ENCODE data around the gene TMEM254.

Gene TMEM254

DNA sequence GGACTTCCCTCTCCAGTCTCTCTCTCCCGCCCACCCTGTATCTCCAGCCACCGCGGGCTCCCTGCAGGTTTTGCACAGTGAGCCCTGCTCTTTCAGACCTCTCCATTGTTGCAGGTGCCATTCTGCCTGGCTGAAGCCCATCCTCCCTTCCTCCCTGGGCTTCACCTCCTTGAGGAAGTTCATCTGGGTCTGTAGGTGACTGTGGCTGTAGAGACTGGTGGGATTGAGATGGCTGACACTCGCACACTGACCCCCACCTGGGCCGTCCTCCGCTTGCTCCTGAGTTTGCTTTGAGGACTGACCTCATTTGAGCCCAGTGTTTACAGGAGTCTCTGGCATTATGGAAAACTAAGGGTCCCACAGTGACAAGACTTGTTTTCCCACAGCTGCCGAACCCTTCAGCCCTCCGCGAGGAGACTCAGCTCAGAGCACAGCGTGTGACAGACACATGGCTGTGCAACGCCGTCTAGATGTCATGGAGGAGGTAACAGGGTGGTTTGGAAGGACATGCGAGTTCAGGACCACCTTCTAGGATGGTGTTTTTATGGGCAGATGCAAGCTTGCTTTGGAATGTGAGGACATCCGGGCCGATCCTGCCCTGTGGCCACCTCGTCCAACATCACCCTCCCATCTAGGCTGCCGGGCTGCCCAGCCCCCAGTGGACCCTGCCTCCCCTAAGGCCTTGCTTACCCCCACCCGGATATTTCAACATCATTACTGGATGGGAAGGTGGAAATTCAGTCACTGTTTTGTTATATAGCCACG lies 63.4 kb downstream of the TMEM254 start:
- peaks cover 12 to 13% of the 10 kb centered on the region in 2 donors for H3K4me1 ChIP-seq (ENCODE audit: control insufficient read depth in 2 of 2, insufficient read depth in 2 of 2, low read length in 2 of 2)
- H3K27ac ChIP-seq (ENCODE audit: low read depth in 2 of 2, low read length in 2 of 2) = no peak overlapping the region

More for the DNA sequence above, 63.4 kb downstream of the TMEM254 start:
- Histone ChIP-seq H3K4me3 (ENCODE audit: low read length in 2 of 2) (no peak overlapping the region), H3K36me3 (ENCODE audit: control insufficient read depth in 2 of 2, insufficient read depth in 2 of 2, low read length in 2 of 2) (no peaks in the 10 kb centered on the region), H3K27me3 (ENCODE audit: control insufficient read depth in 2 of 2, insufficient read depth in 2 of 2, low read length in 2 of 2) (peaks cover 0 to 7% of the 10 kb centered on the region in 2 donors), H3K9ac (ENCODE audit: low read depth in 1 of 2, low read length in 2 of 2) (no peak overlapping the region), H3K9me3 (ENCODE audit: control insufficient read depth in 2 of 2, low read length in 2 of 2) (no peaks in the 10 kb centered on the region)

Measured in mucosa of rectum (tissue), 2 donors.